Small intestine (tissue), 7 donors: ENCODE results near the gene GRAMD2A. TPM values are rescaled to one million over a fixed set of nuclear protein-coding genes. Genes with fewer than 3 reads are reported as not detected.

Experiments used
- DNase-seq, 2 donors: peaks; one replicate each; pipeline versions ENCODE4 v3.0.0 to v3.0.0-alpha.2; 2013
- FAIRE-seq: peaks from 2 replicates; lab custom pipeline; 2012; peaks lifted over from hg19 to GRCh38; lab: Jason Lieb, UNC
- H3K27ac ChIP-seq, 3 donors: one replicate each; pipeline ENCODE4 v1.5.1; 2013; ENCODE audit warnings: low read length in 2 of 3, mild to moderate bottlenecking in 2 of 3, control low read depth in 1 of 3, inconsistent platforms in 1 of 3, low read depth in 1 of 3, moderate library complexity in 1 of 3
- H3K27me3 ChIP-seq, 3 donors: one replicate each; pipeline ENCODE4 v1.6.1; 2013; ENCODE audit warnings: low read length in 3 of 3, inconsistent platforms in 1 of 3; ENCODE audit not compliant: control insufficient read depth in 3 of 3, insufficient read depth in 3 of 3
- H3K36me3 ChIP-seq, 3 donors: one replicate each; pipeline ENCODE4 v1.6.1; 2013; ENCODE audit warnings: low read length in 3 of 3, inconsistent platforms in 1 of 3, low read depth in 1 of 3, mild to moderate bottlenecking in 1 of 3, moderate library complexity in 1 of 3; ENCODE audit not compliant: control insufficient read depth in 3 of 3, insufficient read depth in 2 of 3
- H3K4me1 ChIP-seq, 3 donors: one replicate each; pipeline ENCODE4 v1.6.1; 2013; ENCODE audit warnings: low read length in 2 of 3, inconsistent platforms in 1 of 3, low read depth in 1 of 3, mild to moderate bottlenecking in 1 of 3, moderate library complexity in 1 of 3; ENCODE audit not compliant: control insufficient read depth in 3 of 3, insufficient read depth in 2 of 3
- H3K4me3 ChIP-seq, 3 donors: one replicate each; pipeline ENCODE4 v1.5.1; 2013; ENCODE audit warnings: low read length in 3 of 3, control low read depth in 1 of 3, inconsistent platforms in 1 of 3, low read depth in 1 of 3, mild to moderate bottlenecking in 1 of 3, moderate library complexity in 1 of 3
- H3K9me3 ChIP-seq, 2 donors: one replicate each; pipeline ENCODE4 v1.6.1; 2013; ENCODE audit warnings: low read depth in 1 of 2, low read length in 1 of 2; ENCODE audit not compliant: control insufficient read depth in 2 of 2, insufficient read depth in 1 of 2
- WGBS, 3 donors: extraction: QIAGEN DNeasy Blood & Tissue Kit; methylation state at CpG; one replicate each; pipeline ENCODE4 v1.1.7; 2013; 5-methylcytosine and 5-hydroxymethylcytosine counted together
- polyA plus RNA-seq, 4 donors: library from polyadenylated mRNA; stranded (reverse) in 3 of 4; unstranded in 1 of 4; fragments of 200-250 nt in 3 of 4; fragments of 120-200 nt in 1 of 4; gene quantifications; one replicate each; pipeline versions ENCODE4 v1.2.1 to v1.2.3, GENCODE V29; 2013
- donor health status: healthy with polysubstance abuse.
- donor health status: control.
- donor health status: control.
- donor health status: Bipolar disorder and iron deficiency.
- donor health status: healthy.

GRAMD2A gene
- polyA plus RNA-seq, 4 donors: 0.67 to 10.1 (median 4.2) TPM

- Histone ChIP-seq H3K4me3 (no peak overlapping the region), H3K4me1 (peaks cover 2 to 12% (median 7%) of the 10 kb centered on the region in 3 donors), H3K36me3 (peaks cover 0 to 2% (median under 1%) of the 10 kb centered on the region in 3 donors), H3K27ac (no peak overlapping the region), H3K27me3 (no peaks in the 10 kb centered on the region), H3K9me3 (no peaks in the 10 kb centered on the region)
- WGBS, 3 donors: 91 to 95% (median 92%) methylated on average over 4 of the region's 4 CpGs
- FAIRE-seq (no peak), DNase-seq (no peak)
Measured at GRCh38 chr15:72235298-72235697, 37.7 kb upstream of the GRAMD2A start.

- DNase-seq (no peak), FAIRE-seq (no peak)
- H3K9me3 ChIP-seq: no peaks in the 10 kb centered on the region
- no peak overlapping the region for H3K27ac ChIP-seq
- WGBS, 3 donors: 96 to 98% (median 96%) methylated on average over 6 of the region's 6 CpGs
- H3K27me3 ChIP-seq: no peaks in the 10 kb centered on the region
- H3K4me3 ChIP-seq: no peak overlapping the region
- peaks cover 3 to 15% (median 12%) of the 10 kb centered on the region in 3 donors for H3K4me1 ChIP-seq
- no peaks in the 10 kb centered on the region for H3K36me3 ChIP-seq
Measured at GRCh38 chr15:72233769-72234168, 36.2 kb upstream of the GRAMD2A start.

DNA sequence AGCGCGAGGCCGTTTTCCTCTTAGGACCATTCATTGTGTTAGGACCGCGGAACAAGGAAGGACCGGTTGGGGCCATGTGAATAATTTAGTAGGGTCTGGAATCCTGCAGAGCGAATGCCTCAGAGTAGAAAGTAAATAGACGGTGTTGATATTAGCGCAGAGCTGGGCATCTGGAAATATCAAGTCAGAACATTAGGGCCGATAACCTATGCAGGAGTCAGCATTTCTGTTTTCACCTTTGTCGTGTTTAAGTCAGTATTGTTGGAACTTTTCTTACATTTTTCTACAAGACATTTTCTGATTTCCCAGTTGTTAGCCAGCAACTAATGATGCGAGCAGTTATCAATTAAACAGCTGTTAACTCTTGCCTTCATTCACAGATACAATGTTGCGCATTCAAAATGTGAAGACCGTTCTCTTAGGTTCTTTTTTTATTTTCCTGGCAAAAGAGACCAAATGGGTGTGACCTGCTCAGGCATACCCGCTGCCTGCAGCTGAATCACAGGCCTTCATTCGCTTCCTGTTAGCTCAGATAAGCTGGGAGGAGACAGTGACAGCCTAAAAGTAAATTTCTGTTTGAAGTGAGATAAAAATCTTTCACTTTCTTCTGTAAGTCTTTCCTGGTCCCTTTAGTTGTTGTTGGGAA is 34.4 kb upstream of the GRAMD2A start:
- WGBS, 3 donors: 1 to 3% (median 2%) methylated on average over 16 of the region's 16 CpGs
- Histone ChIP-seq H3K27ac (peak overlapping the region; percentile 96 to 98 (median 96)), H3K4me1 (peaks cover 8 to 23% (median 17%) of the 10 kb centered on the region in 3 donors), H3K27me3 (no peaks in the 10 kb centered on the region), H3K9me3 (no peaks in the 10 kb centered on the region), H3K4me3 (peak overlapping the region; percentile 53 to 93 (median 85)), H3K36me3 (peaks cover 0 to 3% (median 0%) of the 10 kb centered on the region in 3 donors)
- FAIRE-seq (no peak), DNase-seq (peak; percentile 67 to 74)

GRCh38 chr15:72231066-72231832 is 33.7 kb upstream of the GRAMD2A start, which contains the start of gene PKM:
Gene PKM (minus strand): TSS chr15:72231190. CDS start chr15:72219097, 12,093 bp downstream.
- Histone ChIP-seq H3K9me3 (no peaks in the 10 kb centered on the region), H3K4me3 (peak within 1 kb of the TSS; percentile 85 to 93 (median 88)), H3K36me3 (peaks cover 0 to 3% (median 0%) of the 10 kb centered on the region in 3 donors), H3K27ac (peak within 1 kb of the TSS; percentile 96 to 98 (median 96)), H3K27me3 (no peaks in the 10 kb centered on the region), H3K4me1 (peaks cover 11 to 30% (median 19%) of the 10 kb centered on the region in 3 donors)
- no peak for FAIRE-seq
- 0 to 1% (median 1%) methylated on average over 60 to 67 of the region's 67 CpGs for WGBS, 3 donors
- peak; percentile 97 to 99 for DNase-seq

- Histone ChIP-seq H3K27ac (peak overlapping the region; percentile 96 to 98 (median 96)), H3K27me3 (no peaks in the 10 kb centered on the region), H3K9me3 (no peaks in the 10 kb centered on the region), H3K36me3 (peaks cover 0 to 3% (median 0%) of the 10 kb centered on the region in 3 donors), H3K4me1 (peaks cover 13 to 31% (median 19%) of the 10 kb centered on the region in 3 donors), H3K4me3 (peak overlapping the region; percentile 85 to 93 (median 88))
- DNase-seq (peak; percentile 69 to 92), FAIRE-seq (no peak)
- 0 to 1% (median 0%) methylated on average over 40 to 79 of the region's 79 CpGs for WGBS, 3 donors
Measured at GRCh38 chr15:72230197-72231065, 32.8 kb upstream of the GRAMD2A start.

- Histone ChIP-seq H3K36me3 (peaks cover 0 to 3% (median 0%) of the 10 kb centered on the region in 3 donors), H3K4me1 (peaks cover 13 to 31% (median 19%) of the 10 kb centered on the region in 3 donors), H3K27ac (peak overlapping the region; percentile 96 to 98 (median 96)), H3K9me3 (no peaks in the 10 kb centered on the region), H3K4me3 (peak overlapping the region; percentile 85 to 93 (median 88)), H3K27me3 (no peaks in the 10 kb centered on the region)
- no peak for FAIRE-seq
- peak in 1 of 2 donors; percentile 40 for DNase-seq
- 0% methylated on average over 22 to 29 of the region's 29 CpGs for WGBS, 3 donors
Measured at GRCh38 chr15:72229947-72230196, 32.3 kb upstream of the GRAMD2A start.

DNA sequence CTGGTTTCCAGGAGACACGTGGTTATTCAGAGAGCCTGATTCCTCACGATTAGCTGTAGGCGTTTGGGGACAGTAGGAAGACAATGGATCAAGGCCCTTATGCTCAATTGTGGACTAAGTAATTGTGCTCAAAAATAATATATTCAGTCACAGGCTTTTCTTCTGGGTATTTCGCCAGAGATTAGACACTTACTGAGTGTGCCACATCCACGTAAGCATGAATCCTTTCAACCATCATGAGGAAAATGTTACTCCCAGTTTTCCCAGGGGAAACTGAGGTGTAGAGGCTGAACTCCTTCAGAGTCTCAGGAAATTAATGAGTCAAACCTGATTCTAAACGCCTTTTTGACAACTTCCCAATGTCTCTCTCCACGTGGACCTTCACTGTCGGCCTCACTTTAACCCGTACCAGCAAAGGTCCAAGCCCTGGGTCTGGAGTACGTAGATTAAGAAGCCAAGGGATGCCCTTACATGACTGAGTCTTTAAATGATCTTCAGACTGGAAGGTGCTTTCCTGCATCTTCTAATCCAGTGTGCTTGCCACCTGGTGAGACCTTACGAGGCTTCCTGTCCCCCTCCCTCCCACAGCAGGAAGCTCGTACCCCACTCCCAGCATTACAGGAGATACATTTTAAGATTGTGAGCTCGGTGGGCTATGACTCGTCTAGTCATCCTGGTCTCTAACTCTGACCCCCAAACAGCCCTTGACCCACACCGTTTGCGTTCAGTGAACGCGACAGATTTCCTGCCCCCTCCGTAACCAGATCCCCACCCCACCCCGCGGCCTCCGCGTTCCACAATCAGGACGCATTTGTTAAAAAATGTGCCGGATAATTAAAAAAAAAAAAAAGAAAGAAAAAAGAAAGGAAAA is 31.7 kb upstream of the GRAMD2A start:
- Histone ChIP-seq H3K4me1 (peaks cover 13 to 31% (median 19%) of the 10 kb centered on the region in 3 donors), H3K4me3 (peak overlapping the region; percentile 85 to 93 (median 88)), H3K27ac (peak overlapping the region; percentile 96 to 98 (median 96)), H3K9me3 (no peaks in the 10 kb centered on the region), H3K36me3 (peaks cover 0 to 7% (median 0%) of the 10 kb centered on the region in 3 donors), H3K27me3 (no peaks in the 10 kb centered on the region)
- no peak for FAIRE-seq
- 6 to 7% (median 7%) methylated on average over 25 of the region's 25 CpGs for WGBS, 3 donors
- DNase-seq: peak; percentile 36 to 47
